Endodermal cell (in vitro differentiated cells): ENCODE measurements around the gene MAML2. TPM values are rescaled to one million over a fixed set of nuclear protein-coding genes. Genes with fewer than 3 reads are reported as not detected.

Experiments
- DNase-seq: peaks from one replicate; pipeline ENCODE4 v3.0.0-alpha.2; 2017
- H3K27ac ChIP-seq: 2 replicates; pipeline ENCODE4 v1.5.1; 2013; ENCODE audit warnings: mild to moderate bottlenecking, low read depth, low read length, moderate library complexity
- H3K27me3 ChIP-seq: 2 replicates; pipeline ENCODE4 v1.6.1; 2013; ENCODE audit warnings: mild to moderate bottlenecking, low read length, moderate library complexity; ENCODE audit not compliant: insufficient read depth, control insufficient read depth, poor library complexity, severe bottlenecking
- H3K36me3 ChIP-seq: 2 replicates; pipeline ENCODE4 v1.7.0; 2013; ENCODE audit warnings: mild to moderate bottlenecking, low read length, moderate library complexity; ENCODE audit not compliant: control insufficient read depth, insufficient read depth
- H3K4me1 ChIP-seq: one replicate; pipeline ENCODE4 v1.7.0; 2013; ENCODE audit warnings: low read length; ENCODE audit not compliant: control insufficient read depth, insufficient read depth
- H3K4me3 ChIP-seq: 2 replicates; pipeline ENCODE4 v1.5.1; 2013; ENCODE audit warnings: mild to moderate bottlenecking, low read length, moderate library complexity
- H3K9ac ChIP-seq: 2 replicates; pipeline ENCODE4 v1.6.1; 2013; ENCODE audit warnings: mild to moderate bottlenecking, low read length, moderate library complexity; ENCODE audit not compliant: poor library complexity, severe bottlenecking; ENCODE audit errors: extremely low read depth
- H3K9me3 ChIP-seq: 2 replicates; pipeline ENCODE4 v1.6.1; 2013; ENCODE audit warnings: mild to moderate bottlenecking, low read length, moderate library complexity; ENCODE audit not compliant: control insufficient read depth
- H3K27ac Mint-ChIP-seq: 2 replicates; pipeline ENCODE4 v1.8.0; 2020; ENCODE audit warnings: mixed read lengths
- H3K27me3 Mint-ChIP-seq: 2 replicates; pipeline ENCODE4 v1.8.0; 2021; ENCODE audit warnings: mild to moderate bottlenecking, mixed read lengths; ENCODE audit not compliant: insufficient read depth
- H3K36me3 Mint-ChIP-seq: 2 replicates; pipeline ENCODE4 v1.8.0; 2020; ENCODE audit warnings: low read depth, mixed read lengths
- H3K4me1 Mint-ChIP-seq: 2 replicates; pipeline ENCODE4 v1.8.0; 2020; ENCODE audit warnings: mixed read lengths
- H3K4me3 Mint-ChIP-seq: 2 replicates; pipeline ENCODE4 v1.8.0; 2020; ENCODE audit warnings: mild to moderate bottlenecking, moderate library complexity, mixed read lengths
- H3K9me3 Mint-ChIP-seq: 2 replicates; pipeline ENCODE4 v1.8.0; 2020; ENCODE audit warnings: mild to moderate bottlenecking, mixed read lengths
- WGBS, 2 experiments: methylation state at CpG; one replicate each; pipeline versions ENCODE4 v1.1.5 to v1.1.7; 2013; ENCODE audit warnings: missing lambda C conversion rate in 2 of 2, mixed read lengths in 1 of 2; ENCODE audit not compliant: insufficient coverage in 1 of 2, insufficient read length in 1 of 2; 5-methylcytosine and 5-hydroxymethylcytosine counted together
- total RNA-seq, 2 donors: library from RNA; stranded (reverse); fragmentation: NEBNext Ultra II Directional in 1 of 2; extraction: Animal tissue kit (Norgen Biotek cat#: 25700) in 1 of 2; gene quantifications; 2 replicates in 1 of 2; 3 replicates in 1 of 2; pipeline ENCODE4 v1.2.1, GENCODE V29; 2021
- TF ChIP-seq, protein P1 (sequence below): fragments of 200-600 bp; sonication (generic); conservative IDR thresholded peaks from 2 replicates; pipeline ENCODE4 v1.5.0; 2021; ENCODE audit warnings: antibody characterized with exemption, mild to moderate bottlenecking

The MAML2 gene
- total RNA-seq, 2 donors from 2014 or later = 6.6 to 8.0 TPM

DNA sequence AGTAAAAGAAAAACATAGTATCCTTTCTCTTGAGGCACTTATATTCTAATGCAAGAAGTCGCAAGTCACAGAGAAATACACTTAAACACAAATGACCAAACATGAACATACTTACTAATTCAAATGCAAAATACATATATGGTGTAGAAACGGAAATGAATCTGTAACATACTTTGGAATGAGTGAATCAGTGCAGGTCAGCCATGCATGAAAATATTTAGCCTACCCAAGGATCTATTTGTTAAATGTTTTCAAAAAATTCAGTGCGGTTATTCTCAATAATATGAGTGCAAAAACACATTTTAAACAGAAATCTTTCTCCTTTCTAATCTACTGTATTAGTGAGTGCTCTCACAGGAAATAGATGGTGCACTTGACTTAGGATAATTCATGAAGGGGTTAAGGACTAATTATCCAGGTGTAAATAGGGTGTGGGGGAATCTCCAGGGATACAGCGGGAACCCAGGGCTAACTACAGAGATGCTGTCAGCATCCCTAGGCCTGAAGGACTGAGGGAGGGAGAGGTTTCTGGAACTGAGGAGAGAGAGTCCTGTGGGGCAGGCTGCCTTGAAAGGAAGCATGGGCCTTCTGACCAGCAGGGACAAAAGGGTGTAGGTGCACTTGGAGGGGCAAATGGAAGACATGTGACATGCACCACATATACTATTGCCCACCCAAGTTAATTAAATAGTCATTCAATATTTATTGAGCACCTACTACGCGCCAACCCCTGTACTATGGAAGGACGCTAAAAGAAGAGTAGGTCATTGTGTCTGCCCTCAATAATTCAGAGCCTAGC is 139.2 kb downstream of the MAML2 start:
- H3K9ac ChIP-seq = no peak overlapping the region
- no peaks in the 10 kb centered on the region for H3K36me3 ChIP-seq
- Mint-ChIP-seq H3K36me3 (no peaks in the 10 kb centered on the region), H3K9me3 (no peaks in the 10 kb centered on the region), H3K27me3 (no peaks in the 10 kb centered on the region), H3K4me3 (no peak overlapping the region), H3K4me1 (peaks cover 59% of the 10 kb centered on the region), H3K27ac (no peak overlapping the region)
- H3K27me3 ChIP-seq = no peaks in the 10 kb centered on the region
- H3K9me3 ChIP-seq = no peaks in the 10 kb centered on the region
- no peak overlapping the region for H3K27ac ChIP-seq
- H3K4me3 ChIP-seq = no peak overlapping the region
- TF ChIP-seq, protein P1, sequence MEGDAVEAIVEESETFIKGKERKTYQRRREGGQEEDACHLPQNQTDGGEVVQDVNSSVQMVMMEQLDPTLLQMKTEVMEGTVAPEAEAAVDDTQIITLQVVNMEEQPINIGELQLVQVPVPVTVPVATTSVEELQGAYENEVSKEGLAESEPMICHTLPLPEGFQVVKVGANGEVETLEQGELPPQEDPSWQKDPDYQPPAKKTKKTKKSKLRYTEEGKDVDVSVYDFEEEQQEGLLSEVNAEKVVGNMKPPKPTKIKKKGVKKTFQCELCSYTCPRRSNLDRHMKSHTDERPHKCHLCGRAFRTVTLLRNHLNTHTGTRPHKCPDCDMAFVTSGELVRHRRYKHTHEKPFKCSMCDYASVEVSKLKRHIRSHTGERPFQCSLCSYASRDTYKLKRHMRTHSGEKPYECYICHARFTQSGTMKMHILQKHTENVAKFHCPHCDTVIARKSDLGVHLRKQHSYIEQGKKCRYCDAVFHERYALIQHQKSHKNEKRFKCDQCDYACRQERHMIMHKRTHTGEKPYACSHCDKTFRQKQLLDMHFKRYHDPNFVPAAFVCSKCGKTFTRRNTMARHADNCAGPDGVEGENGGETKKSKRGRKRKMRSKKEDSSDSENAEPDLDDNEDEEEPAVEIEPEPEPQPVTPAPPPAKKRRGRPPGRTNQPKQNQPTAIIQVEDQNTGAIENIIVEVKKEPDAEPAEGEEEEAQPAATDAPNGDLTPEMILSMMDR = no peak
- no peaks in the 10 kb centered on the region for H3K4me1 ChIP-seq
- DNase-seq = peak; percentile 72
- 96% methylated on average over 4 to 6 of the region's 7 CpGs for WGBS, 2 experiments

DNA sequence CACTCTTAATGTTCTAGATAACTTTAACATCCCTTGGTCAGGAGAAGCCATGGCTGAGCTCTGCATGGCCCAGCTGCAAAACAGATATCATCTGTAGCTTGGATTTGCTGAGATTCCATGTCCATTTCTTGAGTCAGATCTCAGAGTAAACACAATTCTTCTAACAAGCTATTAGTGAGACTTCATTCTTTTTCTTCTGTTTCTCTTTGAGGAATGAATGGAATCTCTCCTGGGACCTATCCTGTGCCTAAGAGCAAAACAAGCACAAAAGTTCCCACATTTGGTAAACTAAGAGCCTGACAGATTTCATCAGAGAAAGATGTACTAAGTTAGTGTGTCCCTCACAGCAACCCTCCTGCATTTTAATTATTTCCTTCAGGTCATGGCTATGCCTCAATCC is 142.8 kb downstream of the MAML2 start:
- H3K9me3 Mint-ChIP-seq = no peaks in the 10 kb centered on the region
- H3K36me3 ChIP-seq = no peaks in the 10 kb centered on the region
- DNase-seq = no peak
- no peaks in the 10 kb centered on the region for H3K27me3 Mint-ChIP-seq
- H3K4me3 Mint-ChIP-seq = no peak overlapping the region
- H3K4me1 Mint-ChIP-seq = peaks cover 74% of the 10 kb centered on the region
- TF ChIP-seq, protein P1 = no peak
- no peaks in the 10 kb centered on the region for H3K36me3 Mint-ChIP-seq
- H3K4me3 ChIP-seq = no peak overlapping the region
- H3K9ac ChIP-seq = no peak overlapping the region
- no peak overlapping the region for H3K27ac ChIP-seq
- H3K9me3 ChIP-seq = no peaks in the 10 kb centered on the region
- H3K27me3 ChIP-seq = no peaks in the 10 kb centered on the region
- H3K4me1 ChIP-seq = peaks cover 12% of the 10 kb centered on the region
- peak overlapping the region; percentile 76 for H3K27ac Mint-ChIP-seq

DNA sequence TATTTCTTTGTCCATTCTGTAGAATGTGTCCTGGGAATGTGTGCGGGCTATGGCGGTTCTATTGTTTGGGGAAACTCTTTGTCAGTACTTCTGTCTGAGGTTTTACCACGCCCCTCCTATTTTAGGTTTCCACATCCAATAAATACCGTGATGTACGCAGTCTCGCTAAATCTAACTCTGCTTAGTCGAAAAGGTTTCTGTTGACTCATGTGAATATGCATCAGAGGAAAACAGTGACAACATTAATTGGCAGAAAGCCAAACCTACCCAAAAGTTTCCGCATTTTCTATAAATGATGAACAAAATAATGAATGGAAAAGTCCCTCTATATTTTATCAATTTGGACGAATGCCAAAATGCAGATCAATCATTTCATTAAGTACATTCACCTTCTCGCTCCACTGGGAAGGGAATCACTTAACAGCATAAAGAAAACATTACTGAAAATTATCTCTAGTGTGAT is 143.4 kb downstream of the MAML2 start:
- Mint-ChIP-seq H3K36me3 (no peaks in the 10 kb centered on the region), H3K4me1 (peaks cover 75% of the 10 kb centered on the region), H3K9me3 (no peaks in the 10 kb centered on the region), H3K4me3 (no peak overlapping the region), H3K27me3 (no peaks in the 10 kb centered on the region), H3K27ac (peak overlapping the region; percentile 76)
- Histone ChIP-seq H3K4me1 (peaks cover 12% of the 10 kb centered on the region), H3K27me3 (no peaks in the 10 kb centered on the region), H3K9ac (no peak overlapping the region), H3K4me3 (no peak overlapping the region), H3K36me3 (no peaks in the 10 kb centered on the region), H3K9me3 (no peaks in the 10 kb centered on the region), H3K27ac (no peak overlapping the region)
- TF ChIP-seq, protein P1 = no peak
- 93 to 98% methylated on average over 6 to 9 of the region's 10 CpGs for WGBS, 2 experiments
- DNase-seq = no peak
